K562 (cell line): Measurements from ENCODE around the gene SNRNP48. TPM values are rescaled to one million over a fixed set of nuclear protein-coding genes. Genes with fewer than 3 reads are reported as not detected.

Experiments used
- ATAC-seq: fragments of 200-7000 bp; cut with Tn5 transposase; 3 replicates; pipeline ENCODE4 v1.9.1; 2020; ENCODE audit warnings: moderate library complexity
- BruUV-seq: library from RNA; stranded (reverse); fragments of 400-500 nt; replicated peaks from 2 replicates; lab custom pipeline; 2021; lab: Mats Ljungman, UMichigan
- CTCF ChIA-PET: fragments of 300-600 bp; formaldehyde crosslinking; extraction: SDS; loops from one replicate; lab custom pipeline; 2021; ENCODE audit warnings: low intra/inter-chr PET ratio; lab: Yijun Ruan, JAX
- POLR2A ChIA-PET: fragments of 300-600, 350-650 bp; sonication (Branson Sonifier 250); formaldehyde crosslinking; extraction: SDS; loops from one replicate; lab custom pipeline; 2021; ENCODE audit warnings: antibody characterized with exemption, inconsistent platforms; lab: Yijun Ruan, JAX
- DNase-seq, 4 experiments: peaks; one replicate each; pipeline versions ENCODE4 v3.0.0 to v3.0.0-alpha.2; 2011 to 2018; ENCODE audit warnings: low spot score in 3 of 4, mixed read lengths in 3 of 4; ENCODE audit errors: extremely low read depth in 1 of 4
- FAIRE-seq: peaks from 2 replicates; lab custom pipeline; 2011; peaks lifted over from hg19 to GRCh38; lab: Jason Lieb, UNC
- H2AFZ ChIP-seq: 2 replicates; pipeline ENCODE4 v1.6.0; 2011; ENCODE audit warnings: low read depth, low read length, control low read depth, inconsistent platforms
- H3K27ac ChIP-seq: fragments of 200-600 bp; 3 replicates; pipeline ENCODE4 v1.8.0; 2011; ENCODE audit warnings: low read depth, mild to moderate bottlenecking, control low read depth, inconsistent platforms, low read length, moderate library complexity, mixed read lengths; ENCODE audit errors: extremely low read depth
- H3K27me3 ChIP-seq, 2 experiments: fragments of 300-600 bp in 1 of 2; 2 replicates in 1 of 2; 3 replicates in 1 of 2; pipeline versions ENCODE4 v1.6.0 to v1.8.0; 2011; ENCODE audit warnings: inconsistent platforms in 2 of 2, low read length in 2 of 2, mild to moderate bottlenecking in 1 of 2, mixed read lengths in 1 of 2, moderate library complexity in 1 of 2; ENCODE audit not compliant: control insufficient read depth in 2 of 2, insufficient read depth in 2 of 2
- H3K36me3 ChIP-seq: fragments of 300-600 bp; 3 replicates; pipeline ENCODE4 v1.8.0; 2011; ENCODE audit warnings: mild to moderate bottlenecking, low read length, inconsistent platforms; ENCODE audit not compliant: control insufficient read depth, insufficient read depth
- H3K4me1 ChIP-seq, 2 experiments: fragments of 200-600 bp in 1 of 2; replicated peaks in 1 of 2; 2 replicates in 1 of 2; 3 replicates in 1 of 2; pipeline versions ENCODE4 v1.5.1 to v1.8.0; 2011; ENCODE audit warnings: inconsistent platforms in 2 of 2, low read length in 2 of 2, mild to moderate bottlenecking in 1 of 2, mixed read lengths in 1 of 2, moderate library complexity in 1 of 2; ENCODE audit not compliant: control insufficient read depth in 2 of 2, insufficient read depth in 2 of 2
- H3K4me2 ChIP-seq: 2 replicates; pipeline ENCODE4 v1.6.1; 2011; ENCODE audit warnings: low read length, control low read depth, inconsistent platforms, mixed read lengths; ENCODE audit not compliant: insufficient read depth
- H3K4me3 ChIP-seq: fragments of 200-600 bp; sonication (generic), shearing (Covaris generic); 2 replicates; pipeline ENCODE4 v1.5.1; 2016; ENCODE audit warnings: control low read depth, inconsistent platforms
- H3K79me2 ChIP-seq: fragments of 200-600 bp; 3 replicates; pipeline ENCODE4 v1.8.0; 2011; ENCODE audit warnings: low read length, inconsistent platforms; ENCODE audit not compliant: control insufficient read depth, insufficient read depth
- H3K9ac ChIP-seq, 2 experiments: 2 replicates each; pipeline versions ENCODE4 v1.6.0 to v1.6.1; 2011; ENCODE audit warnings: low read depth in 2 of 2, low read length in 2 of 2, control low read depth in 1 of 2, inconsistent platforms in 1 of 2, mild to moderate bottlenecking in 1 of 2, mixed read lengths in 1 of 2; ENCODE audit not compliant: insufficient read depth in 1 of 2
- H3K9me1 ChIP-seq: one replicate; pipeline ENCODE4 v1.6.0; 2011; ENCODE audit warnings: inconsistent platforms, mild to moderate bottlenecking, low read length, moderate library complexity; ENCODE audit not compliant: control insufficient read depth, insufficient read depth
- H3K9me3 ChIP-seq: replicated peaks from 2 replicates; pipeline ENCODE4 v1.5.1; 2011; ENCODE audit warnings: low read depth, low read length, inconsistent platforms; ENCODE audit not compliant: control insufficient read depth, insufficient read depth
- H4K20me1 ChIP-seq: replicated peaks from 2 replicates; pipeline ENCODE4 v1.6.1; 2011; ENCODE audit warnings: low read length, inconsistent platforms, mixed read lengths; ENCODE audit not compliant: control insufficient read depth, insufficient read depth
- CREB3L1 ChIP-seq: fragments of 450-650 bp; IDR thresholded peaks from 2 replicates; pipeline ENCODE4 v1.6.1; 2014; ENCODE audit warnings: low read depth, mild to moderate bottlenecking, moderate library complexity, borderline replicate concordance
- EZH2 ChIP-seq: IDR thresholded peaks from 2 replicates; pipeline ENCODE4 v1.6.1; 2012; ENCODE audit warnings: low read depth, mild to moderate bottlenecking, inconsistent platforms, low read length, borderline replicate concordance
- ILK ChIP-seq: fragments of 450-650 bp; IDR thresholded peaks from 2 replicates; pipeline ENCODE4 v1.6.1; 2016; ENCODE audit warnings: missing genetic modification characterization, low read depth, mild to moderate bottlenecking, missing compliant biosample characterization, moderate library complexity, borderline replicate concordance
- TCF7L2 ChIP-seq: fragments of 150-350 bp; IDR thresholded peaks from 2 replicates; pipeline ENCODE4 v1.6.1; 2016; ENCODE audit warnings: low read depth, mild to moderate bottlenecking, low read length, moderate library complexity
- ZBTB17 ChIP-seq: fragments of 450-650 bp; formaldehyde crosslinking; IDR thresholded peaks from 2 replicates; pipeline ENCODE4 v1.4.0; 2020; ENCODE audit warnings: mild to moderate bottlenecking
- ZFP36 ChIP-seq: fragments of 150-350 bp; IDR thresholded peaks from 2 replicates; pipeline ENCODE4 v1.6.1; 2018; ENCODE audit warnings: low read length, low read depth; ENCODE audit not compliant: partially characterized antibody
- WGBS: fragments of 100-300 bp; shearing (Covaris generic); methylation state at CpG from one replicate; pipeline ENCODE4 v1.1.6; 2016; ENCODE audit warnings: low coverage, mixed read lengths; ENCODE audit not compliant: insufficient coverage; ENCODE audit errors: missing lambda C conversion rate; 5-methylcytosine and 5-hydroxymethylcytosine counted together
- in situ Hi-C: fragments of 300-500 bp; cut with MboI; formaldehyde crosslinking; loops from 4 replicates; pipeline ENCODE4 v1.15.0; 2018; ENCODE audit warnings: inconsistent platforms, mixed read lengths
- intact Hi-C: fragments of 100-400 bp; cut with micrococcal nuclease; formaldehyde crosslinking; loops from 2 replicates; pipeline ENCODE4 v1.14.2; 2022
- polyA plus RNA-seq, 8 experiments: library from polyadenylated mRNA; depleted of rRNA in 4 of 8; stranded (reverse) in 5 of 8; unstranded in 3 of 8; fragments of >200 nt; fragmentation: Nextera tagmentation in 2 of 8; fragmentation: Illumina TruSeq in 1 of 8; extraction: Ambion mirVana in 2 of 8; extraction: Trizol in 1 of 8; gene quantifications; 2 replicates each; pipeline versions ENCODE4 v1.2.1 to v1.2.3, GENCODE V29; 2011 to 2014; ENCODE audit warnings: inconsistent platforms in 1 of 8, missing spikeins in 1 of 8
- total RNA-seq, 7 experiments: library from RNA; depleted of rRNA in 6 of 7; stranded (reverse); fragments of >200 nt in 6 of 7; fragmentation: Illumina TruSeq in 2 of 7; extraction: Trizol in 2 of 7; gene quantifications; 2 replicates each; pipeline versions ENCODE4 v1.2.1 to v1.2.3, GENCODE V29; 2011 to 2021; ENCODE audit warnings: low replicate concordance in 1 of 7
- TF ChIP-seq, protein P1 (sequence below): fragments of 150-350 bp; IDR thresholded peaks from 2 replicates; pipeline ENCODE4 v1.6.1; 2014; ENCODE audit warnings: low read depth, mild to moderate bottlenecking, low read length, borderline replicate concordance
- TF ChIP-seq, protein P2 (sequence below): IDR thresholded peaks from 2 replicates; pipeline ENCODE4 v1.6.1; 2016; ENCODE audit warnings: missing genetic modification characterization, missing compliant biosample characterization

Gene SNRNP48
- total and polyA plus RNA-seq, 9 of the 15 experiments (the other 6 are each of a cell fraction or from before 2014, with no cell fraction given), result 6.2 to 32.9 (median 18.6) TPM

DNA sequence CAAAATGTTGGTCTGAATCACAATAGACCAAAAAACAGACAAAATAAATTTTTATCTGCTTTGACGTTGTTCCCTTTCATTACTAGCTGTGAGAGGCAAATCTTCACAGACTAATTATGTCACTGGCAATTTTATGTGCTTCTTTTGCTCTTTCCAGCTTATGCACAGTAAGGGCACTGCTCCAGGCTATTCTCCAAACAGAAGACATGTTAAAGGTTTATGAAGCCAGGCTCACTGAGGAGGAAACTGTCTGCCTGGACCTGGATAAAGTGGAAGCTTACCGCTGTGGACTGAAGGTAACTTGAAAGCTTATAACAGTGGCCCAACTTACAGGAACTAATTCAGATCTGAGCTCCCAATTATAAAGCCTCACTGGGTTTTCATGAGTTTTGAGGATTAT is 15.5 kb upstream of the SNRNP48 start:
- H3K9me1 ChIP-seq, result no peaks in the 10 kb centered on the region
- no peak; the same call in 2 of the 3 replicates for ATAC-seq
- BruUV-seq, result no TSS peak
- no peaks in the 10 kb centered on the region for H3K79me2 ChIP-seq
- no peaks in the 10 kb centered on the region for H3K36me3 ChIP-seq
- no peak overlapping the region for H2AFZ ChIP-seq
- peaks cover 39 to 63% of the 10 kb centered on the region in 2 experiments for H3K27me3 ChIP-seq
- FAIRE-seq, result no peak
- H4K20me1 ChIP-seq, result no peaks in the 10 kb centered on the region
- no peak for DNase-seq
- no peak overlapping the region for H3K9ac ChIP-seq
- H3K4me3 ChIP-seq, result no peak overlapping the region
- intact Hi-C loops, result no loop called here
- no peak overlapping the region for H3K4me2 ChIP-seq
- no peaks in the 10 kb centered on the region for H3K9me3 ChIP-seq
- no peak overlapping the region for H3K27ac ChIP-seq
- in situ Hi-C loops, result no loop called here
- TF ChIP-seq ZBTB17 (CRISPR knock-in tag), result no peak
- 0 out of 2 replicates have a peak, but pooled peaks have one; percentile 52 for TF ChIP-seq EZH2
- peak; percentile 21 for TF ChIP-seq ZFP36
- TF ChIP-seq, all 486 proteins: peak for 2
- CTCF ChIA-PET, result no interaction called here
- POLR2A ChIA-PET, result interaction anchor here (1.4 to 1.5 kb wide), 2 partner anchors 9 to 15 kb away, joined by 6 to 10 read pairs; partner anchors contain the start of gene SNRNP48
- H3K4me1 ChIP-seq, result peaks cover under 1 to 2% of the 10 kb centered on the region in 2 experiments; a peak in 3 of 5 replicates
- 0% methylated on average over 2 of the region's 2 CpGs for WGBS

GRCh38 chr6:7578516-7578915 is 11.5 kb upstream of the SNRNP48 start:
- Histone ChIP-seq H3K4me1 (peaks cover 14 to 21% of the 10 kb centered on the region in 2 experiments), H3K9me1 (no peaks in the 10 kb centered on the region), H3K27ac (no peak overlapping the region), H3K27me3 (peaks cover 44 to 48% of the 10 kb centered on the region in 2 experiments), H3K9ac (no peak overlapping the region), H3K36me3 (no peaks in the 10 kb centered on the region), H2AFZ (no peak overlapping the region), H3K4me3 (no peak overlapping the region), H4K20me1 (no peaks in the 10 kb centered on the region), H3K4me2 (no peak overlapping the region), H3K9me3 (no peaks in the 10 kb centered on the region), H3K79me2 (no peaks in the 10 kb centered on the region)
- FAIRE-seq (no peak), DNase-seq (no peak), ATAC-seq (no peak)
- CTCF ChIA-PET, result no interaction called here
- intact Hi-C loops (no loop called here), in situ Hi-C loops (no loop called here)
- WGBS, result 0% methylated on average over 2 of the region's 2 CpGs
- POLR2A ChIA-PET, result interaction anchor here (2.8 kb wide), 1 partner anchor 31 kb away, joined by 8 read pairs; no protein-coding TSS in a partner anchor
- BruUV-seq, result no TSS peak
- TF ChIP-seq, protein P1, sequence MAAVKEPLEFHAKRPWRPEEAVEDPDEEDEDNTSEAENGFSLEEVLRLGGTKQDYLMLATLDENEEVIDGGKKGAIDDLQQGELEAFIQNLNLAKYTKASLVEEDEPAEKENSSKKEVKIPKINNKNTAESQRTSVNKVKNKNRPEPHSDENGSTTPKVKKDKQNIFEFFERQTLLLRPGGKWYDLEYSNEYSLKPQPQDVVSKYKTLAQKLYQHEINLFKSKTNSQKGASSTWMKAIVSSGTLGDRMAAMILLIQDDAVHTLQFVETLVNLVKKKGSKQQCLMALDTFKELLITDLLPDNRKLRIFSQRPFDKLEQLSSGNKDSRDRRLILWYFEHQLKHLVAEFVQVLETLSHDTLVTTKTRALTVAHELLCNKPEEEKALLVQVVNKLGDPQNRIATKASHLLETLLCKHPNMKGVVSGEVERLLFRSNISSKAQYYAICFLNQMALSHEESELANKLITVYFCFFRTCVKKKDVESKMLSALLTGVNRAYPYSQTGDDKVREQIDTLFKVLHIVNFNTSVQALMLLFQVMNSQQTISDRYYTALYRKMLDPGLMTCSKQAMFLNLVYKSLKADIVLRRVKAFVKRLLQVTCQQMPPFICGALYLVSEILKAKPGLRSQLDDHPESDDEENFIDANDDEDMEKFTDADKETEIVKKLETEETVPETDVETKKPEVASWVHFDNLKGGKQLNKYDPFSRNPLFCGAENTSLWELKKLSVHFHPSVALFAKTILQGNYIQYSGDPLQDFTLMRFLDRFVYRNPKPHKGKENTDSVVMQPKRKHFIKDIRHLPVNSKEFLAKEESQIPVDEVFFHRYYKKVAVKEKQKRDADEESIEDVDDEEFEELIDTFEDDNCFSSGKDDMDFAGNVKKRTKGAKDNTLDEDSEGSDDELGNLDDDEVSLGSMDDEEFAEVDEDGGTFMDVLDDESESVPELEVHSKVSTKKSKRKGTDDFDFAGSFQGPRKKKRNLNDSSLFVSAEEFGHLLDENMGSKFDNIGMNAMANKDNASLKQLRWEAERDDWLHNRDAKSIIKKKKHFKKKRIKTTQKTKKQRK, result no peak
- TF ChIP-seq, protein P2, sequence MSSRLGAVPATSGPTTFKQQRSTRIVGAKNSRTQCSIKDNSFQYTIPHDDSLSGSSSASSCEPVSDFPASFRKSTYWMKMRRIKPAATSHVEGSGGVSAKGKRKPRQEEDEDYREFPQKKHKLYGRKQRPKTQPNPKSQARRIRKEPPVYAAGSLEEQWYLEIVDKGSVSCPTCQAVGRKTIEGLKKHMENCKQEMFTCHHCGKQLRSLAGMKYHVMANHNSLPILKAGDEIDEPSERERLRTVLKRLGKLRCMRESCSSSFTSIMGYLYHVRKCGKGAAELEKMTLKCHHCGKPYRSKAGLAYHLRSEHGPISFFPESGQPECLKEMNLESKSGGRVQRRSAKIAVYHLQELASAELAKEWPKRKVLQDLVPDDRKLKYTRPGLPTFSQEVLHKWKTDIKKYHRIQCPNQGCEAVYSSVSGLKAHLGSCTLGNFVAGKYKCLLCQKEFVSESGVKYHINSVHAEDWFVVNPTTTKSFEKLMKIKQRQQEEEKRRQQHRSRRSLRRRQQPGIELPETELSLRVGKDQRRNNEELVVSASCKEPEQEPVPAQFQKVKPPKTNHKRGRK, result 0 out of 2 replicates have a peak, but pooled peaks have one; percentile 5
- TF ChIP-seq ILK (tag) (no peak), CREB3L1 (no peak), TCF7L2 (no peak)
